HG03103 (cell line): ENCODE measurements around the gene HYCC1.
A peak's percentile ranks its signal among the peaks of the same experiment; 100 is the strongest.
"Not testable (repeated sequence)": the region's sequence is repeated elsewhere in the genome, so short reads cannot be mapped to it uniquely, and the experiment has no call there.

Source experiments
- ATAC-seq: cut with Tn5 transposase; IDR thresholded peaks from one replicate; pipeline ENCODE4 v1.9.1; 2021; ENCODE audit warnings: low read depth; ENCODE audit not compliant: unreplicated experiment

Gene HYCC1

DNA sequence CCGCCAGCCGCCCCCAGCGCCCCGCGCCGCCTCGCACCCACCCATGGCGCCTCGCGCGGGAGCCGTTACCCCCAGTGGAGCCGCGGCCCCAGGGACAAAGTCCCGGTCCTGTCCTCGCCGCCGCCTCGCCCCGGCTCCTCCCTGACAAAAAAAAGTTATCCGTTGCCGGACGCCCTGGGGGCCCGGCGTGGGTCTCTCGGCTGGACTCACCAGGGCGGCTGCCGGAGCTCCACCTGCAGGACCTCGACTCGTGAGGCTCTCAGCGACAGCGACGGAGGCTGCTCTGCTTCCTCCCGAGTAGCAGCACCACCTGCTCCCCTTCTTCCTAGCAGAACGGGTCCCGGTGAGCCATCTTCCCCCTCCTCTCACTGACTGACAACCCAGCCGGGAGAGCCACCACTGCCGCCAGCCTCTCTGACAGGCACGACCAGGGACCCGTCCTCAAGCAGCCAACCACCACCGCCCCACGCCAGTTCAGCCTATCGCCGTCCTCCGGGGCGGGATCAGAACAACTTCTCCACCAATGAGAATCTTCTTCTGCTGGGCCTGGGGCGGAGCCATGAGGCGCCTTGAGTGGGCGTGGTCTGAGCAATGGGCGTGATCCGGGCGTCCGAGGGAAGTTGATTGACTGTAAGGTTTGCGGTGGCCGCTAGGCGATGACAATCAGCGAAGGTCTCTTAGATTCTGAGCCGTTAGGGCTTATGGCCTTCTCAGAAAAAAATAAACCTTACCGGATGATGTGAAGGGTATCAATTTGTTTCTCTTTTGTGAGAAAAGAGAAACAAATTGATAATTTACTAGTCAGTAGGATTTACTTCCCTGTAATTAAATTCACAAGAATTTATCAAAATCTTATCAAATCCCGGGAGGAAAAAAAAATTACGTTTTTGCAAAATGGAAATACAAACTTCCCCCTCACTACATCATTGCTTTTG, at the start of gene HYCC1:
Gene HYCC1, minus strand, starts transcription at position 416 of the 935 bp plus-strand sequence. CDS start 23,019 bp downstream, outside the sequence.
- ATAC-seq: peak; percentile 90

DNA sequence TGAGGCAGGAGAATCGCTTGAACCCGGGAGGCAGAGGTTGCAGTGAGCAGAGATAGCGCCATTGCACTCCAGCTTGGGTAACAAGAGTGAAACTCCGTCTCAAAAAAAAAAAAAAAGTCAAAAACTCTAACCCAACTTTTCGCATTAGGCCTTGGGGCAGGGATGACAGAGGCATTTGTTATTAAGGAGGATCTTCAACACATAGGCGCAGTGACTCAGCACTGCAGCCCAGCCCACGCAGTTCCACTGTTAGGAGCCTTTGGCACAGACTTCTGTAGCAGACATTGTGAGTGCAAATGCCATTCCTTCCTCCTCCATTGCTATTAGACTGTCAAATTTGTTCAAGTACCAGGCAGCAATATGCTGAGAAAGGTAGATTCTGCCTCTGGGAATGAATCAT, 48.5 kb upstream of the HYCC1 start:
- no peak for ATAC-seq

DNA sequence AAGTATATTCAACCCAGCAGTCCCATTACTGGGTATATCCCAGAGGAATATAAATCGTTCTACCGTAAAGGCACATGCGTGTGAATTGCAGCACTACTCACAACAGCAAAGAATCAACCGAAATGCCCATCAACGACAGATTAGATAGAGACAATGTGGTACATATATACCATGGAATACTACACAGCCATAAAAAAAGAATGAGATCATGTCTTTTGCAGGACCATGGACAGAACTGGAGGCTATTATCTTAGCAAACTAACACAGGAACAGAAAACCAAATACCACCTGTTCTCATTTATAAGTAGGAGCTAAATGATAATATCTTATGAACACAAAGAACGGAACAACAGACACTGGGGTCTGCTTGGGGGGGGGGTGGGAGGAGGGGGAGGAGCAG, 47.4 kb upstream of the HYCC1 start:
- ATAC-seq: no peak

DNA sequence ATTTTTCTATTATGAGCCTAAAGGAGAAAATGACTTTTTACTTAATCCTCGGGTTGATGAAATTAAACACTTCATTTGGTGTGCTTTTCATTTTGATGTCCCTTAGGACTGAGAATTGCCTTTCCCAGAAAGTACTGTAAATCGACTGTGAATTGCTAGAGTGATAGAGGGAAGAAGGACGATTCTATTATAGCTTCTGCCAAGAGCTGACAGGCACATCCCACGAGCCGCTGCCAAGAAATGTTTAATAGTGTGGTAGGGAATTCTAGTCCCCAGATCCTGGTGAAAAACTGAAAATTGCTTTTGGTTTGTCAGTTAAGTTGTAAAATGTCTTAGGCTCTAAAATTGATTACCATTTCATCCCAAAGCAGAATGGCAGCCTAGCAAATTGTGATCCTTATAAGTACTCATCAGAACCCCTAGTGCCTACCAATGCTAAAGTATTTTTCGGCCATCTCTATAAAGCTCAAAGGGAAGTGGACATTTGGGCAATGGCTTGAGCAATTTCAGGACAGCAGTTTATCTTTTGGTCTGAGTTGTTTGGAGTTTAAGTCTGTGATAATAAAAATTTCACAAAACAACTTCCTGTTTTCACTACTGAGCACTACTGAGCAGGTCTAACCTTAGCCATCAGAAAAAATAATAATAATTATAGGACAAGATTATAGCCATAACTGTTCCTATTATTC, 44.6 kb upstream of the HYCC1 start:
- ATAC-seq: no peak

DNA sequence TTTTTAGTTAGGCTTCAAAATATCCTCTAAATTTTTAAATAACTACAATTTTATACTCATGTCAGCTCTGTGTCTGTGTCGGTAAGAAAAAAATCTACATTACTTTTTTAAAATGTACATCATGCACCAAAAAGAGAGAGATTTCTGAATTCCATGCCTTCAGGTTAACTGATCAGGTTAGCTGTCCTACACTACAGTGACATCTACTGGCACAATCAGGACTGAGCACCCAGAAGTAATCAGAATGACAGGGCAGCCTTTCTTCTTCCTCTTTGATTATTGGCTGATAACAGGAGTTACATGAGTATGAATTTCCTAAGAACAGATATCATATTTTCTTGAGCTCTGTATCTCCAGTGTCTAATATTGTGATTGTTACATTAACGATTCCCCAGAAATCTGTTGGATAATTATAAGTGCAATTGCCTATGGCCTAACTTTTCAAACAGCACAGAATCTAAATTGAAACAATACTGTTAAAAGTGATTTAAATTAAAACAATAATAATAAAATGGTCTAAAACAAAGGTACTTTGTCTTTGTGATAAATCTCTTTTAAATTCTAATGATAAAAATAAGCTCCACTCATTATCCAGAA, 41.8 kb upstream of the HYCC1 start:
- peak; percentile 86 for ATAC-seq

DNA sequence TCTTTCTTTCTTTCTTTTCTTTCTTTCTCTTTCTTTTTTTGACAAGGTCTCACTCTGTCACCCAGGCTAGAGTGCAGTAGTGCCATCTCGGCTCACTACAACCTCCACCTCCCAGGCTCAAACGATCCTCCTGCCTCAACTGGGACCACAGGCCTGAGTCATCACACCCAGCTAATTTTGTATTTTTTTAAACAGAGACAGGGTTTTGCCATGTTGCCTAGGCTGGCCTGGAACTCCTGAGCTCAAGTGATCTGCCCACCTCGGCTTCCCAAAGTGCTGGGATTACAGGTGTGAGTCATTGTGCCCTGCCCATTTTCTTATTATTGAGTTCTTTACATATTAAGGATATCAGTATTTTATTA, 37.2 kb upstream of the HYCC1 start:
- not testable (repeated sequence) for ATAC-seq

DNA sequence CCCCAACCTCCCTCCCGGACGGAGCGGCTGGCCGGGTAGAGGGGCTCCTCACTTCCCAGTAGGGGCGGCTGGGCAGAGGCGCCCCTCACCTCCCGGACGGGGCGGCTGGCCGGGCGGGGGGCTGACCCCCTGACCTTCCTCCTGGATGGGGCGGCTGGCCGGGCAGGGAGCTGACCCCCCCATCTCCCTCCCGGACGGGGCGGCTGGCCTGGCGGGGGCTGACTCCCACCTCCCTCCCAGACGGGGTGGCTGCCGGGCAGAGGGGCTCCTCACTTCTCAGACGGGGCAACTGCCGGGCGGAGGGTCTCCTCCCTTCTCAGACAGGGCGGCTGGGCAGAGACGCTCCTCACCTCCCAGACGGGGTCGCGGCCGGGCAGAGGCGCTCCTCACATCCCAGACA, 32.4 kb upstream of the HYCC1 start:
- not testable (repeated sequence) for ATAC-seq

DNA sequence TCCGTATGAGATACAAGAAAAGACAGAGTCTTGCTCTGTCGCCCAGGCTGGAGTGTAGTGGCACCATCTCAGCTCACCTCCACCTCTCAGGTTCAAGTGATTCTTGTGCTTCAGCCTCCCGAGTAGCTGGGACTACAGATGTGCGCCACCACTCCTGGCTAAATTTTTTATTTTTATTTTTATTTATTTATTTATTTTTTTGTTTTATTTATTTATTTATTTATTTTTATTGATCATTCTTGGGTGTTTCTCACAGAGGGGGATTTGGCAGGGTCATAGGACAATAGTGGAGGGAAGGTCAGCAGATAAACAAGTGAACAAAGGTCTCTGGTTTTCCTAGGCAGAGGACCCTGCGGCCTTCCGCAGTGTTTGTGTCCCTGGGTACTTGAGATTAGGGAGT, 31.2 kb upstream of the HYCC1 start:
- ATAC-seq: not testable (repeated sequence)

DNA sequence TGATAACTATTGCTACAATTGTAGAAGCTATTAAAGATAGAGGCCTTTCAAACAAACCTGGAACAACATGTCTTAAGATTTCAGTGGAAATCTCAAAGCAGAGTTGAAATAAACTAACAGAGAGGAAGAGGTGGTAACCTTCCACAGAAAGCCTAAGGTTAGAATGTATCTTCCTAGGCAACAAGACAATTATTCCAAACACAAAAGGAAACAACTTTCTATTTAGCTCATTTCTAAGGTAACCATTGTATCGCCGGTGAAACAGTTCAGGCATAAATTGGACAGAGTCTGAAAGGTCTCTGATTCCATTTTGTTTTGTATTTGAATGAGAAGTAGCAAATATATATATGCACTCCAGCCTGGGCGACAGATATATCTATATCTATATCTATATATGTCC, 30.7 kb upstream of the HYCC1 start:
- ATAC-seq: no peak

DNA sequence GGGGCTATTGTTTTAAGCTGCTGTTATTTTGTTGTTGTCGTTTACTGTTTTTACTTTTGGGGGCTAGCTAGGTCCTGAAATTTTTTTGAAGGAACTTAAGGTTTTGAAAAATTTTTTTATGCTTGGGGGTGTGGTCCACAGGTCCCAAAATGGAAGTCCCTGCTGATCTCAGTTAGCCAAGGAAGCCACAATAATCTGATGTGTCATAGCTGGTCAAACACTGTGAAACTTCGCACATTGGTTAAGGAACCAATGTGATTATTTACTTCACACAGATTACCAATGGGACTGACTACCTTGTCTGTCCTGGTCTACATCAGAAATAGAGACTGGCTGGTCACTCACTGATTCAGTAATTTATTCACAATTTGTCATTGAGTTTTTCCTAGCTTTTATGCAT, 29.5 kb upstream of the HYCC1 start:
- no peak for ATAC-seq

DNA sequence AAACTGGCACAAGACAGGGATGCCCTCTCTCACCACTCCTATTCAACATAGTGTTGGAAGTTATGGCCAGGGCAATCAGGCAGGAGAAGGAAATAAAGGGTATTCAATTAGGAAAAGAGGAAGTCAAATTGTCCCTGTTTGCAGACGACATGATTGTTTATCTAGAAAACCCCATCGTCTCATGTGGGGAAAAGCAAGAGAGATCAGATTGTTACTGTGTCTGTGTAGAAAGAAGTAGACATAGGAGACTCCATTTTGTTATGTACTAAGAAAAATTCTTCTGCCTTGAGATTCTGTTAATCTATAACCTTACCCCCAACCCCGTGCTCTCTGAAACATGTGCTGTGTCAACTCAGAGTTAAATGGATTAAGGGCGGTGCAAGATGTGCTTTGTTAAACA, 25.7 kb upstream of the HYCC1 start:
- not testable (repeated sequence) for ATAC-seq

DNA sequence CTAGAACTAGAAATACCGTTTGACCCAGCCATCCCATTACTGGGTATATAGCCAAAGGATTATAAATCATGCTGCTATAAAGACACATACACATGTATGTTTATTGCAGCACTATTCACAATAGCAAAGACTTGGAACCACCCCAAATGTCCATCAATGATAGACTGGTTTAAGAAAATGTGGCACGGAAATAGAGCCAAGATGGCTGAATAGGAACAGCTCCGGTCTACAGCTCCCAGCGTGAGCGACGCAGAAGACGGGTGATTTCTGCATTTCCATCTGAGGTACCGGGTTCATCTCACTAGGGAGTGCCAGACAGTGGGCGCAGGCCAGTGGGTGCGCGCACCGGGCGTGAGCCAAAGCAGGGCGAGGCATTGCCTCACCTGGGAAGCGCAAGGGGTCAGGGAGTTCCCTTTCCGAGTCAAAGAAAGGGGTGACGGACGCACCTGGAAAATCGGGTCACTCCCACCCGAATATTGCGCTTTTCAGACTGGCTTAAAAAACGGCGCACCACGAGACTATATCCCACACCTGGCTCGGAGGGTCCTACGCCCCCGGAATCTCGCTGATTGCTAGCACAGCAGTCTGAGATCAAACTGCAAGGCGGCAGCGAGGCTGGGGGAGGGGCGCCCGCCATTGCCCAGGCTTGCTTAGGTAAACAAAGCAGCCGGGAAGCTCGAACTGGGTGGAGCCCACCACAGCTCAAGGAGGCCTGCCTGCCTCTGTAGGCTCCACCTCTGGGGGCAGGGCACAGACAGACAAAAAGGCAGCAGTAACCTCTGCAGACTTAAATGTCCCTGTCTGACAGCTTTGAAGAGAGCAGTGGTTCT, 21.8 kb upstream of the HYCC1 start:
- not testable (repeated sequence) for ATAC-seq

DNA sequence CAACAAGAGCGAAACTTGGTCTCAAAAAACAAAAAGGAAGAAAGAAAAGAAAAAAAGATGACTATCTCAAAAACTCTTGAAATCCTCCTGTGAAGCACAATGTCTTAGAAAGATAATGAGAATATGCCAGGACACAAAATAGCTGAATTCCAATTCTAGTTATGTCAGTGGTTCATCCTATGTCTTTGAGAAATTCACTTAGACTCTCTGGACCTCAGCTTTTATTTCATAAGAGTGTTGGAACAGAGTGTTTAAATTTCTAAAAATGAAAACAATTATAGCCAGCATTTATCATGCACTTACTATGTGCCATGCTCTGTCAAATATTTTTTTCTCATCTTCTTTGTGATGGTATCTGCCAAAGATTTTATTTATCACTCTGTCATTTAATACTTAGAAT, 13.3 kb upstream of the HYCC1 start:
- no peak for ATAC-seq

DNA sequence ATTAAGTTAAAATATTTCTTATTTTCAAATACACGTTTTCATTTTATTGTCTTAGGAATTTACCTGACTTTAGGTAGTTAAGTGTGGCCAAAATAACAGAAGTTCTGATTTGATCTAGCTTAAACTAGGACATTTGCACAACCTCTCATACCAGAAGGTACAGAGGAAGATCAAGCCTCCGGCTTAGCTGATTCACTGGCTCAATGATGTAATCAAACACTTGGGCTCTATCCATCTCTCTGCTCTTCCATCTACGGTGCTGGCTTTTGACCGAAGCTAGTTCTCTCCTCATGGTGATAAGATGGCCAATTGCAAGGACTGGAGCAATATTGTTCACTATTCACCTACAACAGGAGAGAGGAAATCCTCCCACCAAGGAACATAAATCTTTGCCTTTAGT, 12.2 kb upstream of the HYCC1 start:
- no peak for ATAC-seq

DNA sequence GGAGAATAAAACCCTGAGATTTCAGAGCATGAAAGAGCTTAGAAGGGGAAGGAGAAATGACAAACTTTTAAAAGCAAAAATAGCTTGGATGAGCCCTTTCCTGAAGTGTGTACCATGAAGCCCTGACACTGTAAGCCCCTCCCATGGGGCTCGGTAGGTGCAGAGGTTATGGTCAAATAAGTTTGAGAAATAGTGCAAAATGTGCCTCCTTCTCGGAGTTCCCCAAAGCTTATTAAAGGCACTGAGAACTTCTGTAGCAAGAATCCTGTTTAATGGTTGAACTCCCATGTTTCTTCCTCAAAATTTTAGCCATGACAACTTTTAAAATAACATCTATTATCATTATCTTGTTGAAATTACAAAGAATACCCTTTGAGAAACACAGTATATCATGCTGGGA, 10.5 kb upstream of the HYCC1 start:
- no peak for ATAC-seq

DNA sequence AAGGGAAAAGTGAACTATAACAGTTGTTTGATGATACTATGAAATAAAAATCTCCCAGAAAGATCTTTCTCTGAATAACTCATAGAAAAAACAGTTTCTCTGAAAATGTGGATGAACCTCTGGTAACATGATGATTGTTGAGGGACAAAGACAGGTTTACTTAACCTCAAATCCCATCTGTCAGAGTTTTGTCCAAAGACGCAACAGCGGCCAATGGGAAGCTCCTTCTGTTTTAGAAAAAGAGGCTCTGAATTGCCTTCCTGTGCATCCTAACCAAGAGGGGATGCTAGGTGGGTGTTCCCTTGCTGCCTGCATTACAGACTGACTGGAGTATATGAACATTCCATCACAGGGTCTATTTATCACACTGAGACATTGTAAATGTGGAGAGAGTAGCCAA, 8.9 kb upstream of the HYCC1 start:
- no peak for ATAC-seq

DNA sequence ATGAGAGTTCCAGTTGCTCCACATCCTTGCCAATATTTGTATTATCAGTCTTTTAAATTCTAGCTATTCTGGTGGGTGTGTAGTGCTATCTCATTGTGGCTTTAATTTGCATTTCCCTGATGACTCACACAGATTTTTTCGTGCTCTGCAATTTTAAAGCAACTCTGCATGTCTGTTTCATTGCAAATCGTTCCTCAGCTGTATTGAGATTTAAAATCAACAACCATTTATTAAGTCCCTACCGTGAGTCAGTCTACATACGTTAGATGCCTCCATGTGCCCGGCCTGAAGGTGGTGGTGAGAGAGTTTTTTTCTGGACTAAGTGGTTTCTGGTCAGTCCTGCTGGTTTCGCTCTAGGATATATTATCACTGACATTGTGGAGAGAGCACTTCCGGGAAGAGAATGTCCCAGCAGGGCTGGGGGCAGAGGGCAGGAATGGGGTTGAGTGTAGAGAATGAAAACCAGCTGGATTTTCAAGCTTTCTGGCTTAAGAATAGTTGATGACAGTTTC, 8.4 kb upstream of the HYCC1 start:
- ATAC-seq: no peak

DNA sequence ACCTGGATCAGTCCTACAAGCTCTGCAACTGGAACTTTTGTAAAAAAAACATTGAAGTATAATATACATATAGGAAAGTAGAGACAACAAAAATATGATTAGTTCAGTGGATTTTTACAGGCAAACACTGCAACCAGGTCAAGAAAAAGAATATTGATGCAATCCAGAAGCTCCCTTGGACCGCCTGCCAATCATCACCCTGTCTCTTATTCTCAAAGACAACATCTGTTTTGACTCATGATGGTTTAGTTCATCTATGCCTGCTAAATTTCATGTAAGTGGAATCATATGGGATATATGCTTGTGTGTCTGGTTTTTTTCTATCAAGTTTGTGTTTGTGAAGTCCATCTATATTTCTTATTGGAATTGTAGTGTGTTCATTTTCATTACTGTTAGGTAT, 7.7 kb upstream of the HYCC1 start:
- no peak for ATAC-seq

DNA sequence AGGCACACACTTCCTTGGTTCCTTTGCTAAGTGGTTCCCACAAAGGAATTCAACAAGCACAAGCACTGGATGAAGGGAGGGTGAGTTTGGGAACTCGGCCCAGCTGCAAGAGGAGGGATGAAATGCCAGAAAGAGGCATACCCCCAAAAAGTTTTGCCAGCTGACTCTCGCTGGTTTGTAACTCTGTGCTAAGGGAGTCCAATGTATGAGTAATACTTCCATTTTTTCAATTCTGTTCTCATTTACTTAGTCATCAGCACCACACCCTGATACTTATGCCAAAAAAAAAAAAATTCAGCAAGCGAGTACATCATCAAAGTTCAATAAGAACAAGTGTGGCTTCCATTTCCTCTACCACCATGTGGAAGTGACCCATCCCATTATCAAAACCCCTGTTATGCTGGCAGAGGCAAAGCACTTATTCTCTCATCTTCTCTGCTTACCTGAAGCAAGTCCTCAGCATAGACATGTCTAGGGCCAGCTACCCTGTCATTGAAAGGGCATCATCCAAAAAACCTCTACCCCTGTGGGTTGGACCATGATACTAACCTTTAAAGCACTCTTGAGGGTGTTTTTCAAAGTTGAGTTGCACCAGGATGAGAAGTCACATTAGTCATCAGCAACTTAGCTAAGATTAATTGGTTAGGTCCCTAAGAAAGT, 6.9 kb upstream of the HYCC1 start:
- no peak for ATAC-seq

DNA sequence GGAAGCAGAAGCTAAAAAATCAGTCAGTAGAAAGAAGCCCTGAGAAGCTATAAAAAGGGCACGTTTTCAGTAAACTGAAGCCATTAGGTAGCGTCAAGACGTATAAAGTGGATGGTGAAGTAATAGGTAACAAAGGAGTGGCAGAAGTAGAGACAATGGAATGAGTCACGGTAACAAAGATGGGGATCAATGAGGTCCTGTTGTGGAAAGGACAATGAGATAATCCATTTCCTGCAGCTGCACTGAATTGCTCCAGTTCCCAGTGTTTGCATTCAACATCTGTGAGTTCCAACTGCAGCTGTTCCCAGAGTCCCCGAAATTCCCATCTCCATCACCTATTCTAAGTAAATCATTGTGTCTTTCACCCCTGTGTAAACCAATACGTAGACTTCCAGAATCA, 4.8 kb upstream of the HYCC1 start:
- ATAC-seq: no peak
